ENCODE measurements around the gene FLNB.
A peak's percentile ranks its signal among the peaks of the same experiment; 100 is the strongest.

FLNB gene

GRCh38 chr3:58090351-58090750, 82.1 kb downstream of the FLNB start:
- Histone ChIP-seq H3K4me3 (ENCODE audit: low read depth, low read length) (no peak overlapping the region), H3K36me3 (ENCODE audit: control insufficient read depth in 2 of 2, insufficient read depth in 1 of 2, low read length in 2 of 2) (peaks cover 0 to 9% of the 10 kb centered on the region in 2 experiments; a peak in 2 of 3 replicates), H3K27ac (ENCODE audit: extremely low read depth, low read depth, low read length) (no peak overlapping the region), H3K4me1 (ENCODE audit: control insufficient read depth, insufficient read depth, low read length) (no peaks in the 10 kb centered on the region), H3K9me3 (ENCODE audit: control insufficient read depth, insufficient read depth, low read depth, low read length) (no peaks in the 10 kb centered on the region)
- TF ChIP-seq PRDM2 (tag by site-specific recombination; IDR thresholded peaks at IDR 0.05; ENCODE audit: borderline replicate concordance): no peak
- TF ChIP-seq ZNF639 (tag by site-specific recombination; IDR thresholded peaks at IDR 0.05): no peak
- TF ChIP-seq BCL11B (tag by site-specific recombination; IDR thresholded peaks at IDR 0.05; ENCODE audit: low read depth): no peak
- CTCF ChIA-PET: no interaction called here
- POLR2A ChIA-PET: no interaction called here

GRCh38 chr3:58092521-58092920, 84.3 kb downstream of the FLNB start:
- Histone ChIP-seq H3K4me1 (ENCODE audit: control insufficient read depth, insufficient read depth, low read length) (no peaks in the 10 kb centered on the region), H3K4me3 (ENCODE audit: low read depth, low read length) (no peak overlapping the region), H3K9me3 (ENCODE audit: control insufficient read depth, insufficient read depth, low read depth, low read length) (no peaks in the 10 kb centered on the region), H3K27ac (ENCODE audit: extremely low read depth, low read depth, low read length) (no peak overlapping the region), H3K36me3 (ENCODE audit: control insufficient read depth in 2 of 2, insufficient read depth in 1 of 2, low read length in 2 of 2) (peaks cover 0 to 25% of the 10 kb centered on the region in 2 experiments; a peak in 2 of 3 replicates)
- ChIA-PET POLR2A (no interaction called here), CTCF (no interaction called here)
- no peak for TF ChIP-seq ZFP37 (tag by site-specific recombination; IDR thresholded peaks at IDR 0.05)
- no peak for TF ChIP-seq ZNF654 (tag by site-specific recombination; IDR thresholded peaks at IDR 0.05; ENCODE audit: low read depth)
- no peak for TF ChIP-seq ZNF837 (tag by site-specific recombination; IDR thresholded peaks at IDR 0.05)
- no peak for TF ChIP-seq MYNN (tag by site-specific recombination; IDR thresholded peaks at IDR 0.05; ENCODE audit: borderline replicate concordance)

GRCh38 chr3:58093574-58094195, 85.5 kb downstream of the FLNB start:
- Histone ChIP-seq H3K9me3 (ENCODE audit: control insufficient read depth, insufficient read depth, low read depth, low read length) (no peaks in the 10 kb centered on the region), H3K36me3 (ENCODE audit: control insufficient read depth in 2 of 2, insufficient read depth in 1 of 2, low read length in 2 of 2) (peaks cover 0 to 36% of the 10 kb centered on the region in 2 experiments; a peak in 2 of 3 replicates), H3K27ac (ENCODE audit: extremely low read depth, low read depth, low read length) (no peak overlapping the region), H3K4me1 (ENCODE audit: control insufficient read depth, insufficient read depth, low read length) (no peaks in the 10 kb centered on the region), H3K4me3 (ENCODE audit: low read depth, low read length) (no peak overlapping the region)
- TF ChIP-seq ZNF600 (tag by site-specific recombination; IDR thresholded peaks at IDR 0.05) (peak; percentile 33; the same call in 1 of the 2 replicates), INSM2 (tag by site-specific recombination; IDR thresholded peaks at IDR 0.05) (no peak), ZNF274 (IDR thresholded peaks at IDR 0.05; ENCODE audit: low read length) (no peak), ZNF274 (tag by site-specific recombination; IDR thresholded peaks at IDR 0.05; ENCODE audit: borderline replicate concordance) (no peak), ZNF837 (tag by site-specific recombination; IDR thresholded peaks at IDR 0.05) (no peak), ZNF146 (tag by site-specific recombination; IDR thresholded peaks at IDR 0.05) (peak; percentile 34; the same call in 1 of the 2 replicates)
- CTCF ChIA-PET: no interaction called here
- POLR2A ChIA-PET: no interaction called here

Data from HEK293 (cell line).